NB4 (cell line): ENCODE measurements around the gene AOPEP.

Experiments used
- CTCF ChIP-seq: IDR thresholded peaks from one replicate; pipeline ENCODE4 v1.5.1; 2012; ENCODE audit warnings: low read depth, low read length
- MAX ChIP-seq: IDR thresholded peaks from 2 replicates; pipeline ENCODE4 v1.6.1; 2011; ENCODE audit warnings: low read depth, low read length
- MYC ChIP-seq: IDR thresholded peaks from 2 replicates; pipeline ENCODE4 v1.6.1; 2011; ENCODE audit warnings: low read depth, low read length
- POLR2A ChIP-seq: IDR thresholded peaks from 2 replicates; pipeline ENCODE4 v1.6.1; 2011; ENCODE audit warnings: mild to moderate bottlenecking; ENCODE audit not compliant: insufficient read length; ENCODE audit errors: extremely low read depth

GRCh38 chr9:94791435-94791834 lies 64.9 kb downstream of the AOPEP start:
- TF ChIP-seq POLR2A (no peak), CTCF (no peak), MAX (no peak), MYC (no peak)
